NOMO-1 treated with dmso at 0.1 percent for 144 hours (cell line): Measurements from ENCODE around the gene TBC1D22A.

Experiments used
- DNase-seq: peaks from one replicate; lab custom pipeline; 2025; ENCODE audit not compliant: unreplicated experiment; lab: John Stamatoyannopoulos, UW

TBC1D22A gene

GRCh38 chr22:46881373-46882118, 119.1 kb downstream of the TBC1D22A start:
- no peak for DNase-seq

DNA sequence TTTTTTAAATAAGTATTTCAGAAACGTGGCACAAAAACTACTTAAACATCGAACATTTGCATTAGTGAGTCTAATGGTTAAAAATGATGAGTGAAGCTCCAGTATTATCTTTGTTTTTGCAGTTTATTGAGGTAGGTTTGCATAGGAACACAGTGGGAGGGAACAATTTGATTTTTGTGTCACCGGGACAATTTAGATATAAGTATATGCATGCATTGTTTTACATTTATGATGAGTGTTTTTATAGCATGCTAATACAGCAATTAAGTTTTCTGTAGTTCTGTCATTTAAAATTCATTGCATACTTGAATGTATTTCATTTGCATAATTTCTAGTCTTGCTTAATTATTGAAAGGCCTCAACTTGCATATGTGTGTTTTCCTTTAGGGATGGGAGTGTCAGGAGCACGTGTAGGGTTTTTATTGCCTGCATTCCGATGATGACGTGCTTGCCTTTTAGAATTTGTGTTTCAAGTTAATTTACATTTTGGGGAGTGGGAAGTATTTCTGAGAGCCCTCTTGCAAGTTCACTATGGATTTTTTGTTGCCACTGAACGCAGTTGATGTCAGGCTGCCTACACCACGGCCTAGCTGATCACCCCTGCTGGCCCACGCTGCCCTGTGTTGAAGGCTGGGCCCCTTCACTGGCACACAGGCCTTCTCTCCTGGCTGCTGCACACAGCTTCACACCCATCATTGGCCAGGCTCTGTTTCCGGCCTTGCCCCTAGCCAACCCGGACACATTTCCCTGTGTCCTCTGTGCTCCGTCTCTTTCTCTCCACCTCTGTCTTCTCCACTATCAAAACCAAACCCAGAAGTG, 120.9 kb downstream of the TBC1D22A start:
- DNase-seq = no peak

GRCh38 chr22:46884365-46884764, 121.9 kb downstream of the TBC1D22A start:
- no peak for DNase-seq

GRCh38 chr22:46887978-46888377, 125.5 kb downstream of the TBC1D22A start:
- no peak for DNase-seq

- DNase-seq = no peak
These were observed 128.4 kb downstream of the TBC1D22A start for GRCh38 chr22:46890819-46891218.

GRCh38 chr22:46891382-46891951, 129.0 kb downstream of the TBC1D22A start:
- no peak for DNase-seq

DNA sequence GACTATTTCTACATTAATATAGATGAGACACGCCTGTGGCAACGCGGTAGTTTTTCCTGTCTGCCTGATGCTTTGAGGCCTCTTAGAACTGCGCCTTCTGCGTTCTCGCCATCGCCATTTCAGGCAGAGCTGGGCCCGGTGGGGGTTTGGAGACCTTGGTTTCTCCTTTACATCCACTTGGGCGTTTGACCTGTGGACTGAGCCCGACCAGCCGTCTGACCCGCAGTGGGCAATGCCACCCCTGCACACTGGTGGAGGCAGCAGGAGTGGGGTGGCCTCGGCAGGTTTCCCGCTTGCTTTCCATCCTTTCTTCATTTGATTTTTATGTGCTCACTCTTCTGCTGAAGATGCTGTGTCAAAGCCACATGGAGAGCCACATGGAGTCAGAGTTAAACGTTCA, 130.4 kb downstream of the TBC1D22A start:
- no peak for DNase-seq

- no peak for DNase-seq
These were observed 131.0 kb downstream of the TBC1D22A start for GRCh38 chr22:46893281-46894020.

- DNase-seq = no peak
These were observed 131.7 kb downstream of the TBC1D22A start for GRCh38 chr22:46894081-46894671.

DNA sequence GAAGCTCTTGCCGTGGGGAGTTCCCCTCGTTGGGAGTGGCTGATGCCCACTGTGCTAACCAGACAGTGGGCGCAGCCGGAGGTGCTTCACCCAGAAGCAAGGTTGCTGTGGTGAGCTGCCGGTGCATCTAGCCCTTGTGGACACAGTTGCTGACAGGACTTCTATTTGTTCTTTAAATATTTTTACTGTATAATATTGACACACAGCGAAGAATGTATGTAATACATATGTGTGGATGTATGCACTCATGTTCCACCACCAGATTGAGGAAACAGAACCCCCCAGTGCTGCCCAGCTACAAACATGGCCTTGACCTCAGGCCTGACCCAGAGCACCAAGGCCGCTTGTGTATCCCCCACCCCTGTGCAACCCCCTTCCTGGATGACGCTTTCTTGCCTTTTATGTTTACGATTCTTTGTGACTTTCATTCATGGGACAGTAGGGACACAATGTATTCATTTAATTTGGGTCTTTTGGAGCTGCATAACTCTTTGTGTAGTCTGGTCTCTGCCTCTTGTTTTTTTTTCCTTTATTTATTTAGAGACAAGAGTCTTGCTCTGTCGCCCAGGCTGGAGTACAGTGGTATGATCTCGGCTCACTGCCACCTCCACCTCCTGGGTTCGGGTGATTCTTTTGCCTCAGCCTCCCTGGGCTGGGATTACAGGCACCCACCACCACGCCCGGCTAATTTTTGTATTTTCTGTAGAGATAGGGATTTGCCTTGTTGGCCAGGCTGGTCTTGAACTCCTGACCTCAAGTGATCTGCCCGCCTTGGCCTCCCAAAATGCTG, 132.6 kb downstream of the TBC1D22A start:
- no peak for DNase-seq

DNA sequence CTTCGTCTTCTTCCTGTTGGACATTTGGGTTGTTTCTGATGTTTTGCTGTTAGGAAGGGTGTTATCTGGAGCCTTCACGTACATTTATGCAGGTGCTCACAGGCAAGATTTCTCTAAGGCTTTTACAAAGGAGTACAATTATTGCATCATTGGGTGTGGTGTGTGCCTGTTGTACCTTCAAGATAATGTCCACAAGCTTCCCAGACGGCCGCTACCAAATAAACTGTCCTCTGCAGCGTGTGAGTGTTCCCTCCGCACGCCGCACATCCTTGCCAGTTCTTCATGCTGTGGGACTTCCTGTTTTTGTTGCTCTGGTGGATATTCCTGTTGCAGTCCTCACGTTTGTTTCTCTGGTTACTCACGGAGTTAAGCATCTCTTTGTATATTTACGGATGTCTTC, 133.3 kb downstream of the TBC1D22A start:
- DNase-seq = no peak

GRCh38 chr22:46896166-46896565, 133.7 kb downstream of the TBC1D22A start:
- no peak for DNase-seq

DNA sequence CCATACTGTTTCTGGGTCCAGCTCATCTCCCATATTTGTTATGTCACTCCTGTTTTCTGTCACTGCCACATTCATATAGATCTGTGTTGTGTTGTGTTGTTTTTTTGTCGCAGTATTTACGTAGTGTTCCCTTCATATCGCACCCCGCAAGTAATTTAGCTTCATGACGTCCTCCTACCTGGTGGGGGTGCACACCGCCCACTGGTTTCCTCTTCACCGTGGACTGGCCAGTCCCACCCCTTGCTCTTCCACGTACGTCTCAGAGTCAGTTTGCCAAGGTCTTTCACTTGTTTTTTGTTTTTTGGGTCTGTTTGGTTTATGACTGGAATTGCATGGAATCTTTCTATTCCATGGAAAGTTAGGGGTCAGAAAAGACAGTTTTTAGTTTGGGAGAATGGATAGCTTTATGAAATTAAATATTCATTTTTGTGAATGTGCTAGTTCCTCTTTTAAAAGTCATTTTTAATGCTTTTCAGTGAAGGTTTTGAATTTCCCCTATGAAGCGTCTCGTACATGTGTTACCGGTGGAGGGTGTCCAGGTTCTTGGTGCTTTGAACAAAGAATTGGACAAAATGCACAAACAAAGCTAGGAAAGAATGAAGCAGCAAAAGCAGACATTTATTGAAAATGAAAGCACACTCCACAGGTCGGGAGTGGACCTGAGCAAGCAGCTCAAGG, 134.3 kb downstream of the TBC1D22A start:
- no peak for DNase-seq

GRCh38 chr22:46897246-46897623, 134.8 kb downstream of the TBC1D22A start:
- DNase-seq = no peak

GRCh38 chr22:46900549-46900948, 138.1 kb downstream of the TBC1D22A start:
- DNase-seq = no peak

DNA sequence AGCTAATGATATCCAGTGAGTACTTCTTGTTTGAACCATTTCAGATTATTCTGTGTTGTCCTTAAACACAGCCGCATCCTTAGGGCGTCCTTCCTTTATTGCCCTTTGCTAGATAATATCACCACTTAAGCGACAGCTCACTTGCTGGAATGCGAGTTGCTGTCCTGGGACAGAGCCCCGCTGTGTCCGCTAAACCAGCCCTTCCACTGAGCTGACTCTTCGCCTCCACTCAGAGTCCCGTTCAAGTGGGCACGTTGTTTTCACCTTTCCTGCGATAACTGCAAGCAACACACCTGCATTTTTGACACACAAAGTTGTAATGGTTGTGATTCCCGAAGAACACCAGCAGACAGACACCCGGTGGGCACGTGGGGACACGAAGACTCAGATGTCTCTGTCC, 140.0 kb downstream of the TBC1D22A start:
- no peak for DNase-seq

DNA sequence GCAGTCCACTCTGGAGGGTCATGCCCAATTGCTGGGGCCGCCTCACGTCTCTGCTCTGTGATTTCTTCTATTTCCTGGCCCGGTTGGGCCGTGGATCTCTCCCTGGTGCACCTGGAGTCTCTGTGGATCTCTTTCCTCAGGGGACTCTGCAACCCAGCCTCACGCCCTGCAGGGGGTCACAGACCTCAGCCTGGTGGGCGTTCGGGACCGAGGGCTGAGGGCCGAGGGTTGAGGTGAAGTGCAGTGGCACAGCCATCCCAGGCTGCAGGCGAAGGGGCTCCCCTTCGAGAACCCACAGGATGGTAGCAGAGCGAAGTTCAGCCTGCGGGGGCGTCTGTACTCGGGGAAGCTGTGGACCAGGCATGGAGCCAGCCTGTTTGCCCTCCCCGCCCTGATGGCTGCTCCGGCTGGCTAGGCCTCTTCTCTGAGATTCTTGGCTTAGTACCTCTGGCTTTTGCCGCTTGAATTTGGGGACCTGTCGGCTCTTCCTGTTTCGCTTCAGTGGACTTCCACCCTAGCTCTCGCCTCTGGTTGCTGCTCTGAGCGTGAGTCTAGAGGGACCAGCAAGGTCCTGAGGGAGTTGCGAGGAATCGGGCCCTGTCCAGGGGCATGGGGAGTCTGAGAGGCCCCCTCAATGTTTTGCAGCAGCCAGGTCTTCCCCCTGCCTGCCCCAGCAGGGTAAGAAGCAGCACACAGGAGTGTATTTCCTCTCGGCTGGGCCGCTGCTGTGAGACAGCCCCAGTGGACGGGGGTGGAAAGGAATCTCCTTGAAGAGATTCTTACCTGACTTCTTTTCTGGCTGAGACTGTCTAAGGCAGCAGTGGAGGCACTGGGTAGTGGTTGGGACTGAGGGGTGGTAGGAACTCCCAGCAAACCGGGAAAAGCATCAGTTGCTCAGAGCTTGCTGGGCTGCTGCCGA, 140.8 kb downstream of the TBC1D22A start:
- DNase-seq = no peak

DNA sequence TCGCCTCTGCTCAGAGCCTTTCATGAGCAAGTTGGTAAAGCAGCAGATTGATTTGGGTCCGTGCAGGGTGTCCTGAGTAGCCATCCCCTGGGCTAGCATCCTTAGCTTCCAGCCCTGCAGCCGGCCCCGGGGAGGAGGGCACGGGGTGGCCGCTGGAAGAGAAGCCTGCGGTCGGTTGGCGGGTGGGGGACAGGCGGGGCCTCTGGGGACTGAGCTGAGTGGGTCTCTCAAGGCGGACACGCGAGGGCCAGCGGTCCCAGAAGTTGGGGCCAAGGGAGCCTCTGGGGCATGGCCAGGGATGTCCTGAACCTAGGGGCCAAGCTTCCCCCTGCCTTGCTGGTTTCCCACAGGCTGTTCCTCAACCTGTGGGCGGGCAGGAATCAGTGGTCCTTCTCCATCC, 143.0 kb downstream of the TBC1D22A start:
- DNase-seq = no peak

GRCh38 chr22:46905834-46906233, 143.4 kb downstream of the TBC1D22A start:
- DNase-seq = no peak
